ENCODE results near the gene ZNF692. TPM values are rescaled to one million over a fixed set of nuclear protein-coding genes. Genes with fewer than 3 reads are reported as not detected.
"Not testable (repeated sequence)": the region's sequence is repeated elsewhere in the genome, so short reads cannot be mapped to it uniquely, and the experiment has no call there.

ZNF692 gene
- total RNA-seq, 1 donor = 22.0 TPM

DNA sequence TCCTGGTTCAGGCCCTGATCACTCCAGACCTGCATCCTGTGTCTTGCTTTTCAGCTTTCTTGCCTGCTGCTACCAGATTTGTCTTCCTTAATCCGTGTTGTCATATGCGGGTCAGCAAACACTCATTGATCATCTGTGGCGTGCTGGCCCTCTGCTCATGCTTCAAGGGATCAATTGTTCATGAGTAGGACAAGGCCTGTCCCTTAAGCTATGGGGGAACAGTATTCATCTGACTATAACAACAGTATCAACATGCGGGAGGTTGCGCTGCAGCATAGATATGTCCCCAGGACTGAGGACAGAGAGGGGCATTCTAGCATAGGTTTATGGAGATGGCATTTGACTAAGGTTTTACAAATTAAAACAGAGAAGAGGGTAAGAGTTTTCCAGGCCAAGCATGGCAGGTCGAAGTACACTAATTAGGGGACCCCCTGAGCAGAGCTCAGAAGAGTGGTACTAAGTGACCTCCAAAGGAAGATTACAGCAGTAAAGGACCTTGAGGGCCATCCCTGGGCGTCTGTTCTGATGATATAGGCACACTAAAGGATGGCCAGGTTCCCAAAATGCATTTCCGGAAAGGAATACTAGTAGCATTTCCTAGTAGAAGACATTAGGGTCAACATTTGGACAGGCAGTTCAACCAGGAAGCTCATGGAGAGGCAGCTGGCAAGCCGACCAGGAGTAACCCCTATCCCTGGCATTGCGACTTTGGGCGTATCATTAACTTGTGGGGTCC is 21.7 kb downstream of the ZNF692 start:
- peak overlapping the region; percentile 88 for H3K4me3 ChIP-seq (ENCODE audit: low read depth, low read length)
- no peak for DNase-seq (ENCODE audit: low read depth)
- TF ChIP-seq CTCF (IDR thresholded peaks at IDR 0.05; ENCODE audit: insufficient read depth, low read depth, low read length) = no peak

DNA sequence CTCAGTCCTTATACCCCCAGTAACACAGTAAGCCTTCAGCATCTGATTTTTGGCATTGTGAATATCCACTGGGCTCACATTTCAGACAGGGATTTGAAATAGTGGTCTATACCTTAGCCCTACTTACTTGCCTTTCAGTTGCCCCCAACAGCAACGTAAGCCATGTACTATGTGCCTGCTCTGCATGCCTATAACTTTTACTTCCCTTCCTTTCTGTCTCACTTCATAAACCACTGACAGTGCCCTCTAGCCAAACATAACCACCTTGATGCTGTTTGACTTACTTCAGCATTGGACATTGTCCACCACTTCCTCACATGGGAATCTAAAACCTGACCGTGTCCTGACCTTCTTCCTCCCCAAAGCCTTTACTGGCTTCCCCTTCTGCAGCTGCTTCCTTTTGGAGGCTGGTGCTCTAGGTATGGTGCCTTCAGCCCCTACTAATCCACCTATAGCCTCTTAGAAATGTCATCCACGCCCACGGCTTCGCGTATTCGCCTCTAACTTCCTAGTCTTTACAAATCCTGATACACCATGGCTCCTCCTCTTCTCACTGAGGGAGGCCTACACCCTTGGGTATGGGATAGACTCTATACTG is 24.4 kb downstream of the ZNF692 start:
- H3K4me3 ChIP-seq (ENCODE audit: low read depth, low read length) = no peak overlapping the region
- DNase-seq (ENCODE audit: low read depth) = no peak
- TF ChIP-seq CTCF (IDR thresholded peaks at IDR 0.05; ENCODE audit: insufficient read depth, low read depth, low read length) = no peak

DNA sequence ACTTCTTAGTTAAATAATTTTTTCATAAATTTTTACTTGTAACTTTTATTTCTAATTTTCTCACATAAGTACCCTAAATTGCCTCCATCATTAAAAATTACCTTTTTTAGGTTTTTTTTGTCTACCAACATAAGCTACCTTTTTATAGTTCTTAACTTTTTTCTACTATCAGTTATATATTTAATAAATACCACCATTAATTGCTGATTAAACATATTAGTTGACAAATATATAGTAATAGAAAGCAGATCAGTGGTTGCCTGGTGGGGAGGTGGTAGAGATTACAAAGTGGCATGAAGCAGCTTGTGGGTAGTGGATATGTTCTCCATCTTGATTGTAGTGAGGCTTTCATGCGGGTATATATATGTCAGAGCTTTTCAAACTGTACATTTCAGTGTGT is 27.0 kb downstream of the ZNF692 start:
- no peak overlapping the region for H3K4me3 ChIP-seq (ENCODE audit: low read depth, low read length)
- DNase-seq (ENCODE audit: low read depth) = no peak
- no peak for TF ChIP-seq CTCF (IDR thresholded peaks at IDR 0.05; ENCODE audit: insufficient read depth, low read depth, low read length)

DNA sequence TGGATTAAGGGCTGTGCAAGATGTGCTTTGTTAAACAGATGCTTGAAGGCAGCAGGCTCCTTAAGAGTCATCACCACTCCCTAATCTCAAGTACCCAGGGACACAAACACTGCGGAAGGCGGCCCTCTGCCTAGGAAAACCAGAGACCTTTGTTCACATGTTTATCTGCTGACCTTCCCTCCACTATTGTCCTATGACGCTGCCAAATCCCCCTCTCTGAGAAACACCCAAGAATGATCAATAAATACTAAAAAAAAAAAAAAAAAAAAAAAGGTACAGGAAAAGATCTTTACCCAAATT is 28.2 kb downstream of the ZNF692 start:
- H3K4me3 ChIP-seq (ENCODE audit: low read depth, low read length); DNase-seq (ENCODE audit: low read depth): not testable (repeated sequence)

DNA sequence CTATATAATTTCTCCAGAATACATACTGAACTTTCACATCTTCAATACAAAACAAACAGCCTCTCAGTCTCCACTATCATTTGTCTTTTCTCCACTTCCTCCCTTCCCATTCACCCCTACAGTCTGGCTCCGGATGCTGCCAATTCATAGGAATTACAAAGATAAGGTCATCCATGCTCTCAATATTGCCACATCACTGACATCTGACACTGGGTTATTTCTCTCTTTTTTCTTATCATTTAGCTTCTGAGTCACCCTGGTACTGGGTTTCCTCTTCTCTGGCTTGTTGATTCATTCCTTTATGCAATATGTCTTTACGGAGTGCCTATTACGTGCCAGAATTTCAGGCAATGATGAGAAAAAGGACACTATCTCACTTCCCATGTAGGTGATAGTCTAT is 30.0 kb downstream of the ZNF692 start:
- H3K4me3 ChIP-seq (ENCODE audit: low read depth, low read length) = no peak overlapping the region
- peak; percentile 94 for DNase-seq (ENCODE audit: low read depth)
- TF ChIP-seq CTCF (IDR thresholded peaks at IDR 0.05; ENCODE audit: insufficient read depth, low read depth, low read length) = no peak

DNA sequence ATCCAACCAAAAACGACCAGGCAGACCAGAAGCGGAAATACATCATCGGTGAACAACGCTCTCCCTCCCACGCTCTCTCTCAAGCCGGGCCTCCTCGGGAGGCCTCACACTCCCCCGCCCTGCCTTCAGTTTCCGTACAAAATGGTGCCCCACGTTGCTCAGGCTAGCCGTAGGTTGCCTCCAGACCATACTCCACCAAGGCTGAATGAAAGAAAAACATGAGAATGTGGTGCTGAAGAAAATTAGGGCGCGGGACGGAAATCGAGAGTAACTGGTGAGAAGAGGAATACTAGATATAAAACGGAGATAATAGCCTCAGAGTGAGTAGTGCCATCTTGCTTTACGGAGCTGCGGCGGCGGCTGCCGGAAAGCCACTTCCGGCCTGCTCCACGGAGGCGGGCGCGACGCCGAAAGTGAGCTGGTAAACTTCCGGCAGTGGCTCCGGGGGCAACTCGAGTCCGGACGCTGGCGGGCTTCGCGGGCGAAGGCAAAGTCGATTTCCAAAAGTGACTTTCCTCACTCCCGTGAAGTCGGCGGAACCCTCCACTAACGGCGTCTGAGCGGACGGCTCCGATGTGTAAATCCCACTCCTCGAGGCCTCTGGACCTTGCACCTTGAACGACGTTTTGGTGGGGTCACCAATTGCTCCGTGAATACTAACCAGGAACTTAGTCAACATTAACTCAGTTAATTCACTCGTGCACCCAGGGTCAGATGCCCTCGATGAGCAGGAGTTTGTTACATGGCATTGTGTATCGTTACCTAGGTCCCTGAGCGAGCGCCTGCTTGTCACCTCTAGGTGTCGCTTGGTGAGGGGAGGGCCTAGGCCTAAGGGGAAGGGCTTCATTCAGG is 32.8 kb downstream of the ZNF692 start, which contains the start of gene SH3BP5L:
Gene SH3BP5L (minus strand): TSS at position 7 of the 852 bp plus-strand sequence. CDS start 980 bp downstream, outside the sequence.
- peak within 1 kb of the TSS; percentile 99 for H3K4me3 ChIP-seq (ENCODE audit: low read depth, low read length)
- DNase-seq (ENCODE audit: low read depth) = peak; percentile 97
- peak; percentile 65 for TF ChIP-seq CTCF (IDR thresholded peaks at IDR 0.05; ENCODE audit: insufficient read depth, low read depth, low read length)

- DNase-seq (ENCODE audit: low read depth) = no peak
- TF ChIP-seq CTCF (IDR thresholded peaks at IDR 0.05; ENCODE audit: insufficient read depth, low read depth, low read length) = no peak
- H3K4me3 ChIP-seq (ENCODE audit: low read depth, low read length) = peak overlapping the region; percentile 99
Measured at GRCh38 chr1:248825573-248825908, 33.3 kb downstream of the ZNF692 start.

Data from fibroblast of villous mesenchyme (primary cell).